GM12878 (cell line): ENCODE data around the gene PRDM16. TPM values are rescaled to one million over a fixed set of nuclear protein-coding genes. Genes with fewer than 3 reads are reported as not detected.

Source experiments
- ATAC-seq: fragments of 200-7000 bp; cut with Tn5 transposase; 3 replicates; pipeline ENCODE4 v1.9.1; 2020; ENCODE audit warnings: mild to moderate bottlenecking, moderate library complexity
- BruUV-seq: library from RNA; stranded (reverse); fragments of 400-500 nt; replicated peaks from 2 replicates; lab custom pipeline; 2021; lab: Mats Ljungman, UMichigan
- CTCF ChIA-PET: fragments of 300-600 bp; sonication (Branson Sonifier 250); formaldehyde crosslinking; extraction: SDS; loops from one replicate; lab custom pipeline; 2021; ENCODE audit warnings: inconsistent platforms; lab: Yijun Ruan, JAX
- POLR2A ChIA-PET: fragments of 350-600 bp; formaldehyde crosslinking; extraction: SDS; loops from one replicate; lab custom pipeline; 2021; ENCODE audit warnings: inconsistent platforms; lab: Charles Lee
- RAD21 ChIA-PET: fragments of 300-600 bp; sonication (Branson Sonifier 250); formaldehyde crosslinking; loops from one replicate; lab custom pipeline; 2023; ENCODE audit warnings: antibody characterized with exemption; ENCODE audit not compliant: unreplicated experiment; lab: Charles Lee
- SMC1A ChIA-PET: fragments of 300-600 bp; sonication (Branson Sonifier 250); formaldehyde crosslinking; loops from one replicate; lab custom pipeline; 2023; ENCODE audit not compliant: unreplicated experiment, uncharacterized antibody; lab: Charles Lee
- DNase-seq: peaks from one replicate; pipeline ENCODE4 v3.0.0-alpha.2; 2011; ENCODE audit warnings: low read depth, low spot score
- FAIRE-seq: peaks from 3 replicates; lab custom pipeline; 2011; peaks lifted over from hg19 to GRCh38; lab: Jason Lieb, UNC
- H2AFZ ChIP-seq: 2 replicates; pipeline ENCODE4 v1.6.0; 2011; ENCODE audit warnings: low read depth, low read length, control low read depth; ENCODE audit not compliant: control insufficient read depth
- H3K27ac ChIP-seq: 2 replicates; pipeline ENCODE4 v1.5.1; 2011; ENCODE audit warnings: control low read depth; ENCODE audit not compliant: control insufficient read depth, insufficient read depth
- H3K27me3 ChIP-seq, 2 experiments: replicated peaks in 1 of 2; 2 replicates each; pipeline versions ENCODE4 v1.6.0 to v1.6.1; 2011; ENCODE audit warnings: low read length in 1 of 2; ENCODE audit not compliant: control insufficient read depth in 2 of 2, insufficient read depth in 2 of 2
- H3K36me3 ChIP-seq, 2 experiments: 2 replicates each; pipeline ENCODE4 v1.5.1; 2011; ENCODE audit warnings: low read length in 1 of 2; ENCODE audit not compliant: control insufficient read depth in 2 of 2, insufficient read depth in 2 of 2
- H3K4me1 ChIP-seq: 2 replicates; pipeline ENCODE4 v1.6.1; 2011; ENCODE audit warnings: mild to moderate bottlenecking, low read length, moderate library complexity, mixed read lengths; ENCODE audit not compliant: control insufficient read depth, insufficient read depth
- H3K4me2 ChIP-seq: 2 replicates; pipeline ENCODE4 v1.6.0; 2011; ENCODE audit warnings: control low read depth; ENCODE audit not compliant: control insufficient read depth, insufficient read depth
- H3K4me3 ChIP-seq: fragments of 200-600 bp; sonication (generic); 2 replicates; pipeline ENCODE4 v1.5.1; 2016
- H3K79me2 ChIP-seq: 2 replicates; pipeline ENCODE4 v1.6.0; 2011; ENCODE audit warnings: low read length; ENCODE audit not compliant: control insufficient read depth, insufficient read depth
- H3K9ac ChIP-seq: 2 replicates; pipeline ENCODE4 v1.8.0; 2011; ENCODE audit warnings: low read length, control low read depth, mixed read lengths; ENCODE audit not compliant: control insufficient read depth, insufficient read depth
- H3K9me3 ChIP-seq: replicated peaks from 3 replicates; pipeline ENCODE4 v1.5.1; 2011; ENCODE audit warnings: mild to moderate bottlenecking, low read length; ENCODE audit not compliant: control insufficient read depth, insufficient read depth
- H4K20me1 ChIP-seq: 2 replicates; pipeline ENCODE4 v1.6.0; 2011; ENCODE audit not compliant: control insufficient read depth, insufficient read depth
- BACH1 ChIP-seq: fragments of 450-650 bp; IDR thresholded peaks from 2 replicates; pipeline ENCODE4 v1.6.1; 2017; ENCODE audit warnings: mild to moderate bottlenecking, borderline replicate concordance
- CBFB ChIP-seq: IDR thresholded peaks from 2 replicates; pipeline ENCODE4 v1.6.1; 2016; ENCODE audit warnings: antibody characterized with exemption, low read depth
- CBX3 ChIP-seq: fragments of 200-600 bp; sonication (generic); IDR thresholded peaks from 2 replicates; pipeline ENCODE4 v1.6.1; 2016; ENCODE audit warnings: low read depth, borderline replicate concordance
- DPF2 ChIP-seq: fragments of 450-650 bp; IDR thresholded peaks from 2 replicates; pipeline ENCODE4 v1.6.1; 2017; ENCODE audit warnings: mild to moderate bottlenecking
- GABPA ChIP-seq: IDR thresholded peaks from 2 replicates; pipeline ENCODE4 v1.6.1; 2014; ENCODE audit warnings: antibody characterized with exemption, low read depth, mild to moderate bottlenecking, inconsistent platforms
- PAX8 ChIP-seq: fragments of 450-650 bp; IDR thresholded peaks from 2 replicates; pipeline ENCODE4 v1.6.1; 2017; ENCODE audit warnings: mild to moderate bottlenecking, moderate library complexity
- ZBTB40 ChIP-seq: fragments of 450-650 bp; IDR thresholded peaks from 2 replicates; pipeline ENCODE4 v1.6.1; 2016; ENCODE audit warnings: mild to moderate bottlenecking, moderate library complexity, borderline replicate concordance
- WGBS: methylation state at CpG from one replicate; pipeline ENCODE4 v1.1.6; 2016; ENCODE audit warnings: low lambda C conversion rate; ENCODE audit not compliant: insufficient replicate concordance, insufficient coverage; ENCODE audit errors: missing lambda C conversion rate; 5-methylcytosine and 5-hydroxymethylcytosine counted together
- in situ Hi-C: fragments of 300-500 bp; cut with MboI; formaldehyde crosslinking; loops from 9 replicates; pipeline ENCODE4 v1.14.3; 2018; ENCODE audit warnings: mixed read lengths
- intact Hi-C: fragments of 100-400 bp; cut with micrococcal nuclease; formaldehyde crosslinking; loops from one replicate; pipeline ENCODE4 v1.14.2; 2022; ENCODE audit not compliant: unreplicated experiment
- polyA plus RNA-seq, 11 experiments: library from polyadenylated mRNA; depleted of rRNA in 4 of 11; unstranded in 6 of 11; stranded (reverse) in 5 of 11; fragments of >200 nt; fragmentation: Nextera tagmentation in 4 of 11; fragmentation: Illumina TruSeq in 1 of 11; extraction: Ambion mirVana in 4 of 11; extraction: Trizol in 1 of 11; gene quantifications; 1 replicate in 1 of 11; 2 replicates in 10 of 11; pipeline versions ENCODE4 v1.2.1 to v1.2.3, GENCODE V29; 2011 to 2016; ENCODE audit warnings: inconsistent platforms in 2 of 11, missing spikeins in 2 of 11, low read depth in 1 of 11
- total RNA-seq, 4 experiments: library from RNA; depleted of rRNA in 3 of 4; stranded (reverse); fragments of >200 nt in 3 of 4; fragmentation: Illumina TruSeq in 1 of 4; extraction: Trizol in 1 of 4; gene quantifications; 2 replicates each; pipeline versions ENCODE4 v1.2.1 to v1.2.3, GENCODE V29; 2013 to 2021

The PRDM16 gene
- total and polyA plus RNA-seq, 10 of the 15 experiments (the other 5 are each of a cell fraction or from before 2014, with no cell fraction given): 0.03 TPM; not detected in 9

- Histone ChIP-seq H2AFZ (no peak overlapping the region), H3K36me3 (no peaks in the 10 kb centered on the region), H3K4me1 (no peaks in the 10 kb centered on the region), H4K20me1 (no peaks in the 10 kb centered on the region), H3K27me3 (no peaks in the 10 kb centered on the region), H3K4me3 (no peak overlapping the region), H3K9ac (no peak overlapping the region), H3K4me2 (no peak overlapping the region), H3K27ac (no peak overlapping the region), H3K79me2 (no peaks in the 10 kb centered on the region), H3K9me3 (no peaks in the 10 kb centered on the region)
- TF ChIP-seq GABPA: no peak
- no peak for TF ChIP-seq BACH1
- TF ChIP-seq PAX8: no peak
- no peak for TF ChIP-seq DPF2
- no peak for TF ChIP-seq CBX3
- no peak for TF ChIP-seq CBFB
- TF ChIP-seq ZBTB40: no peak
- in situ Hi-C loops (no loop called here), intact Hi-C loops (no loop called here)
- ATAC-seq: no peak
- WGBS: 3% methylated on average over 5 of the region's 5 CpGs
- FAIRE-seq: no peak
- DNase-seq: no peak
- ChIA-PET SMC1A (no interaction called here), CTCF (no interaction called here), POLR2A (no interaction called here), RAD21 (no interaction called here)
- no TSS peak for BruUV-seq
Observed at GRCh38 chr1:3155926-3156220, 86.9 kb downstream of the PRDM16 start.
